Calu3 (cell line): Measurements from ENCODE around the gene MLYCD. TPM values are rescaled to one million over a fixed set of nuclear protein-coding genes. Genes with fewer than 3 reads are reported as not detected.

ENCODE experiments used
- BruUV-seq: library from RNA; stranded (reverse); fragments of 400-500 nt; replicated peaks from 2 replicates; lab custom pipeline; 2021; lab: Mats Ljungman, UMichigan
- CTCF ChIA-PET: fragments of 300-600 bp; sonication (Branson Sonifier 250); formaldehyde crosslinking; loops from one replicate; lab custom pipeline; 2022; ENCODE audit warnings: antibody characterized with exemption; lab: Charles Lee
- DNase-seq: peaks from one replicate; pipeline ENCODE4 v3.0.0; 2022
- H3K27ac Mint-ChIP-seq: one replicate; pipeline ENCODE4 v1.8.0; 2022; ENCODE audit warnings: mixed read lengths; ENCODE audit not compliant: unreplicated experiment
- H3K27me3 Mint-ChIP-seq: one replicate; pipeline ENCODE4 v1.8.0; 2022; ENCODE audit warnings: mixed read lengths; ENCODE audit not compliant: unreplicated experiment
- H3K36me3 Mint-ChIP-seq: one replicate; pipeline ENCODE4 v1.8.0; 2022; ENCODE audit warnings: mild to moderate bottlenecking, moderate library complexity, mixed read lengths; ENCODE audit not compliant: insufficient read depth, unreplicated experiment
- H3K4me1 Mint-ChIP-seq: one replicate; pipeline ENCODE4 v1.8.0; 2022; ENCODE audit warnings: mild to moderate bottlenecking, low read depth, mixed read lengths; ENCODE audit not compliant: unreplicated experiment
- H3K4me3 Mint-ChIP-seq: one replicate; pipeline ENCODE4 v1.8.0; 2022; ENCODE audit warnings: mild to moderate bottlenecking, low read depth, moderate library complexity, mixed read lengths; ENCODE audit not compliant: unreplicated experiment
- H3K9me3 Mint-ChIP-seq: one replicate; pipeline ENCODE4 v1.8.0; 2022; ENCODE audit warnings: low read depth, mixed read lengths; ENCODE audit not compliant: unreplicated experiment
- CTCF ChIP-seq: fragments of 200-600 bp; IDR thresholded peaks from one replicate; pipeline ENCODE4 v1.8.0; 2022; ENCODE audit warnings: antibody characterized with exemption; ENCODE audit not compliant: unreplicated experiment
- intact Hi-C: fragments of 100-400 bp; cut with micrococcal nuclease; formaldehyde crosslinking; loops from one replicate; pipeline ENCODE4 v1.10.0; 2022; ENCODE audit not compliant: unreplicated experiment
- total RNA-seq: library from RNA; stranded (reverse); gene quantifications from 2 replicates; pipeline ENCODE4 v1.2.3, GENCODE V29; 2022

The MLYCD gene
- total RNA-seq, 1 experiment from 2014 or later: 10.3 TPM

DNA sequence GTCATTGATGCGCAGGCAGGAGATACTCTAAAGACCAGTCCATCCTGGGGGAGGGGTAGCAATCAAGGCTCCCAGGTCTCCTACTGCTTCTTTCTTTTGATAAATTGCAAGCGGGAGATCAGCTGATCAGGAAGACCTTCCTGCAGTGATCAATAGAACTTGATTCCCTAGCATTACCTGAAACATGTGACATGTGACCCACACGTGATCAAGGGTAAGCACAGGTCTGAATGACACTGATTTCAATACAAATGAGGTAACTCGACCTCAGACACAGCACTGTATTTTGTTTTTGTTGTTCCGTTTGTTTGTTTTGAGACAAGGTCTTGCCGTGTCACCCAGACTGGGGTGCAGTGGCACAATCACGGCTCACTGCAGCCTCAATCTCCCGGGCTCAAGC lies 39.6 kb upstream of the MLYCD start:
- H3K27me3 Mint-ChIP-seq: peaks cover 64% of the 10 kb centered on the region
- no peaks in the 10 kb centered on the region for H3K9me3 Mint-ChIP-seq
- intact Hi-C loops: no loop called here
- no peak for TF ChIP-seq CTCF
- CTCF ChIA-PET: no interaction called here
- DNase-seq: no peak
- no TSS peak for BruUV-seq
- H3K27ac Mint-ChIP-seq: no peak overlapping the region
- H3K4me1 Mint-ChIP-seq: no peaks in the 10 kb centered on the region
- H3K4me3 Mint-ChIP-seq: no peak overlapping the region
- H3K36me3 Mint-ChIP-seq: no peaks in the 10 kb centered on the region

- BruUV-seq: no TSS peak
- CTCF ChIA-PET: no interaction called here
- TF ChIP-seq CTCF: no peak
These were observed 36.3 kb upstream of the MLYCD start for GRCh38 chr16:83862661-83863060.

DNA sequence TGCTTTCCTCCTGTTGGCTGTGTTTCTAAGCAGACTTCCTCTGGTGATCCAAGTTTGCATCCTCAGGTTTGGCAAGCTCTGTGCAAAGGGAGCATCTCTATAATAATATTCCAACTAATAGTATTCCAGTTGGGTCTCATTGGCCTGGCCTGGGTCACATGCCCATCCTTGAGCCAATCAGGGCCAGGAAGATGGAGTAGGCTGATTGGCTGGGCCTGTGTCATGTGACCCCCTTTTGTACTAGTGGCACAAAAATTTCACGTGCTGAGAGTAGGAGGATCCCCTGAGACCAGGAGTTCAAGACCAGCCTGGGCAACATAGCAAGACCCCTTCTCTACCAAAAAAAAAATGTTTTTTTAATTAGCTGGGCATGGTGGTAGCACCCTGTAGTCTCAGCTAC lies 35.2 kb upstream of the MLYCD start:
- no TSS peak for BruUV-seq
- intact Hi-C loops: no loop called here

More at GRCh38 chr16:83862661-83863060, 36.3 kb upstream of the MLYCD start:
- no peaks in the 10 kb centered on the region for H3K4me1 Mint-ChIP-seq
- intact Hi-C loops: no loop called here
- no peak for DNase-seq
- H3K27me3 Mint-ChIP-seq: peaks cover 58% of the 10 kb centered on the region
- no peak overlapping the region for H3K27ac Mint-ChIP-seq
- H3K4me3 Mint-ChIP-seq: no peak overlapping the region
- H3K9me3 Mint-ChIP-seq: peaks cover 2% of the 10 kb centered on the region
- H3K36me3 Mint-ChIP-seq: no peaks in the 10 kb centered on the region

DNA sequence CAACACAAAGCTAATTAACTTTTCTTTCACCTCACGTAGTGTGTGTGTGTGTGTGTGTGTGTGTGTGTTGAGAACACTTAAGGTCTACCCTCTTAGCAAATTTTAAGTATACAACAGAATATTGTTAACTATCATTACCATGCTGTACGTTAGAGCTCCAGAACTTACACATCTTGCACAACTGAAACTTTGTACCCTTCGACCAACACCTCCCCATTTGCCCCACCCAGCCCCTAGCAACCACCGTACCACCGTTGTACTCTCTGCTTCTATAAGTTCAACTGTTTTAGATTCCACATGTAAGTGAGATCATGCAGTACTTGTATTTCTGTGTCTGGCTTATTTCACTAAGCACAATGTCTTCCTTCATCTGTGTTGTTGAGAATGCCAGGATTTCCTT lies 28.1 kb upstream of the MLYCD start:
- Mint-ChIP-seq H3K27me3 (peaks cover 73% of the 10 kb centered on the region), H3K36me3 (no peaks in the 10 kb centered on the region), H3K4me3 (no peak overlapping the region), H3K4me1 (no peaks in the 10 kb centered on the region), H3K9me3 (peaks cover 2% of the 10 kb centered on the region), H3K27ac (no peak overlapping the region)
- DNase-seq: no peak
- intact Hi-C loops: loop anchor here (10.0 kb wide), 1 partner anchor 1606 kb away; no protein-coding TSS in a partner anchor
- BruUV-seq: no TSS peak
- no peak for TF ChIP-seq CTCF
- CTCF ChIA-PET: no interaction called here

More for the DNA sequence above, 35.2 kb upstream of the MLYCD start:
- Mint-ChIP-seq H3K9me3 (peaks cover 2% of the 10 kb centered on the region), H3K27me3 (peaks cover 52% of the 10 kb centered on the region), H3K4me3 (no peak overlapping the region), H3K27ac (no peak overlapping the region), H3K4me1 (no peaks in the 10 kb centered on the region), H3K36me3 (no peaks in the 10 kb centered on the region)
- DNase-seq: no peak
- CTCF ChIA-PET: no interaction called here
- no peak for TF ChIP-seq CTCF
